ENCODE data around the gene DNAH7.

- TF ChIP-seq CTCF (IDR thresholded peaks at IDR 0.05) (peak; percentile 8 to 50 (median 47)), POLR2A (IDR thresholded peaks at IDR 0.05) (no peak)
These were observed 2.1 kb downstream of the DNAH7 start for GRCh38 chr2:196066291-196067087.

Data from testis (tissue), 2 donors.